NCI-H510A treated with DMSO at 0.1 percent for 48 hours (cell line): Measurements from ENCODE around the gene LAMA3.

ENCODE experiments used
- DNase-seq: peaks from one replicate; lab custom pipeline; 2025; lab: John Stamatoyannopoulos, UW

LAMA3 gene

DNA sequence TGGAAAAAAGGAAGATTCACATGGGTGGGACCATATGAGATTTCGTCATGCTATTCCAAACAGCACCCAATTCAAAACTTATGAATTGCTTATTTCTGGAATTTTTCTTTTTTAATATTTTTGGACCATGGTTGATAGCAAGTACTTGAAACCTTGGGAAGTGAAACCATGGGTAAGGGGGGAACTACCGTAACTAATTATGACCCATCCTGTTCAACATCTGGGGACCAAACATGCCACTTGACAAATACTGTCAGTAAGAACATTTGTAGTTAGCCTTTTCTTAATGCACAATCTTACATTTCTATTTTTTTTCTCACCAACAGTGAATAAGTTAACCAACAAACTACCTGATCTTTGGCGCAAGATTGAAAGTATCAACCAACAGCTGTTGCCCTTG is 219.6 kb downstream of the LAMA3 start:
- no peak for DNase-seq

DNA sequence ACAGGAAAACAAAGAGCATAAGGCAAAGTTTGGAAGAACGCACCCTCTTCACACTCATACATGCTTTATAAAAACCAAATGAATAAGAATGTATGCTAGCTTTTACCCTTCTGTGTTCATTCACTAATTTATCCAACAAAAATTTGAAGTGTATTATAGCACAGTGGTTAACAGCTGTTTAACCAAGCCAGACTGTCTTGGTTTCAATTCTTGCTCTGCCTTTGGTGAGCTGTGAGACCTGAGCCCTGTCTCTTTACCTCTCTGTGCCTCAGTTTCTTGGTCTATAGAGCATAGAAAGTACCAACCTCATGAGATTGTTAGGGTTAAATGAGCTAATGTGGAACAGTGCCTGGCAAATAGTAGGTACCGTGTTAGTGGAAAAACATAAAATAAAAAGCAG is 220.8 kb downstream of the LAMA3 start:
- no peak for DNase-seq

DNA sequence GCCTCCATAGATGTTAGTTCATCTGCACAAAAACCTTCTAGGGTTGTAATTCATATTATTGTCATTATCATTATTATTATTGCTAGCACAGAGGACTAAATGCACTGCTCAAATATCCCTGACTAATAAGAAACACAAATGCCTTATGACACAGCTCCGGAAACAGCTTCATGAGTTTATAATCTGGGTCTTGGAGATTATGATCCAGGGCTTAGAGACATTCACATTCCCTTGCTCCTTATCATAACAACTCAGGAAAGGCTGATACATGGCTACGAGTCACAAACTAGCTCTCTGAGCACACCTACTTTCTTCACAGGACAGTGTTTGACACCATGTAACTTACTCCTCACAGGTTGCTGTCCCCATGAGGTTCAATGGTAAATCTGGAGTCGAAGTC is 223.1 kb downstream of the LAMA3 start:
- no peak for DNase-seq

- no peak for DNase-seq
Measured at GRCh38 chr18:23916338-23916737, 227.1 kb downstream of the LAMA3 start.

DNA sequence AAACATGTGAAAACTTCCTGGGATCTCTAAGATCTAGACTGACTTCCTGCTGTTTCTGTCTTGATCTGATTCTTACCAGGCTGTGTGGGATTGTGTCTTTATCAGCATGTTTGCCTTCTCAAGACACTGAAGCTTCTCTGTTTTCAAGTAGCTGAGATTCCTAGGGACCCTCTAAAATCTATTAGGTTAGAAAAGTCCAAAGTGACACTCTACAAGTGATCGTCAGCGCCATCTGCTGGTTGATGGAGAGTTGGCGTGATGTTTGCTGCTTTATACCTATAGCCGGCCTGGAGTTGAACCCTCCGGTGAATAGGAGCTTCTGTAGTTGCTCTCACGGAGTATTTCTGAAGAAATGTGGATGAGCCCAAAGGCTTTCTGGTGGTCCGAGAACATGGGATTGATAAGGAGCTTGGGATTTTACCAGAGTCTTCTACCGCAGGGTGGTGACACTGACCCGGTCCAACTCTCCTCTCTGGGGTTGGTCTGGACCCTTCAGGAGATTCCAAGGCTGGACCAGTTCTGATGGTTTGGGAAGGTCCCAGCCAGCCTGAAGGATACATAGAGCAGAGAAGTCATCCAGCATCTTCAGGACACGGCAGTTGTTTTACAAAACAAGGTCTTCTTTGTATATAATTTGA is 229.3 kb downstream of the LAMA3 start:
- peak; percentile 29 for DNase-seq

GRCh38 chr18:23920054-23920453 is 230.8 kb downstream of the LAMA3 start:
- DNase-seq, result no peak

GRCh38 chr18:23921716-23922285 is 232.5 kb downstream of the LAMA3 start:
- no peak for DNase-seq

- DNase-seq, result no peak
Measured at GRCh38 chr18:23922939-23923338, 233.7 kb downstream of the LAMA3 start.

DNA sequence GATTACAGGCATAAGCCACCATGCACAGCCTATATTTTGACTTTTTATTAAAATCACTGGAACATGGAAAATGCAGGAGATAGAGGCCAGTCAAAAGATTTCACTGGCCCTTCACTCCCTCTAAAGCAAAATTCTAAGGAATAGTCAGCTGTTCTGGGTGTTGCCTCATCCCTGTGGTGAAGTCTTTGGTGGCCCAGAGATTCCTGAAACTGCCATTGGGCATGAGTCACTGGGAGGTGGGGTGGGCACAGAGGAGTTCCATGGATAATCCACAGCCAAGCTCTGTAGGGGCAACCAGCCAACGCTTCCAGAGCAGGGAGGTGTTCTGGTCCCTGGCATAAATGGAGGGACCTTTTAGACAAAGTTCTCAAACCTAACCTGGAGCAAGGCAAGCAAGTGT is 235.6 kb downstream of the LAMA3 start:
- DNase-seq, result no peak

- DNase-seq, result no peak
Measured at GRCh38 chr18:23926571-23926970, 237.3 kb downstream of the LAMA3 start.

- DNase-seq, result no peak
Measured at GRCh38 chr18:23927821-23928746, 238.8 kb downstream of the LAMA3 start.

GRCh38 chr18:23929362-23929930 is 240.2 kb downstream of the LAMA3 start:
- no peak for DNase-seq

GRCh38 chr18:23930002-23930401 is 240.7 kb downstream of the LAMA3 start:
- no peak for DNase-seq

DNA sequence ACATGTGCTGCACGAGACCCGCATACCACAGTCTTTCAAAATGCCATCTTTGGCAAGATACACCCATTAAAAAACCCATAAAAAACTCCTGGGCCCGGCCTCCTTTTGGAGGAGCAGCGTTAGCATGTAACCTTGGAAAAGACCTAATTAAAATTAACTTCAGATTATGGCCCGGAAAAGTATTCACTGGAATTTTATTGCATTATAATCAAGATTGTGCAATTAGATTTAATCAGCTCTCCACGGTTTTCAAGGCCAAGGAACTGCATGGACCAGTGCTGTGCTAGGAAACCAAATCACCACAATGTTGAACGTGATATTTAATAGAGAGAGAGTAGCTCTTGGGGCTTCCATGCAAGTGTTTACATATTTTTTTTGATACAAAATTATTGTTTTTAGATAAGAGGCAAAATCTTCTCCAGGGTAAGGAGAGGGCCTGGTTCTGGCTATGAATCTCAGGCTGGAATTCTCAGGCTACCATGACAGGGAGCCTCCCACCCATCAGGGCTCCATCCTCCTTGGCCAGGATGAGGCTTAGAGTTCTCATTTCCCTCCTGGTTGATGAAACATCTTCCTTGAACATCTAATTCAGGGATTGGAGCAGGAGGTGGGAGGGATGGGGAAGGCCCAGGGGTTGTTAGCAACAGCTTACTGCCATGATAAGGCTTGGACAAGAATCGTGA is 243.3 kb downstream of the LAMA3 start:
- DNase-seq, result no peak

- no peak for DNase-seq
Measured at GRCh38 chr18:23933407-23933806, 244.2 kb downstream of the LAMA3 start.

GRCh38 chr18:23934252-23934651 is 245.0 kb downstream of the LAMA3 start:
- no peak for DNase-seq

DNA sequence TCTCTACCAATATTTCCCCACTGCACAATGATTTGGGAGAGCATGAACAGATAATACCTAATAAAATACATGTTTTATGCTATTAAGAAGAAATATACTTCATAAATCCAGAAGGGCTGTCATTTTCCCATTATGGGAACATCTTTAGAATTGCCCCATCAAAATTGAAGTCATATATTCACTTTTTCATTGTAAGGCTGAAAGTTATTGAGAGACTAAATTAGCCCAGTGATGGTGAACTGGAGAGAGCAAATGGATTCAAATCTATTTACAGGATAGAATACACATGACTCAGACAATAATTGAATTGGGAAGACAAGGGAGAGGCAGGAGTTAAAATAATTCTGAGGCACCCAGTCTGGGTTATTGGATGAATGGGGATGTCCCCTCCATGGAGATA is 245.6 kb downstream of the LAMA3 start:
- DNase-seq, result no peak

DNA sequence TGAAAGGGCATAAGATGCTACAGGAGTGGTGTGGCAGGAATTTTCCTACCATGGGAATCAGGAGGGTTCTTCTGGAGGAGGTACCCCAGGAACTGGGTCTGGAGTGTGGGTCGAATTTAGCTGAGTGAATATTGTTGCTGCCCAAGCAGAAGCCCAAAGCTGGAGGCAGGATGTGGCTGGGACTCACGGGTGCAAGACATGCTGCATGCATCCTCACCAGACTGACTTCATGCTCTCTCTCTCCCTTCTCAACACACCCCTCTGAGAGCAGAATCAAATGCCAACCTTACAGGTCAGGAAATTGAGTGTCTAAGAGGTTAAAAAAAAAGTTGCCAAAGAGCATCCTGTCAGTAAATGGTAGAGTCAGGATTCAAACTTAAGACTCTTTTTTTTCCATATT is 246.6 kb downstream of the LAMA3 start:
- DNase-seq, result no peak

DNA sequence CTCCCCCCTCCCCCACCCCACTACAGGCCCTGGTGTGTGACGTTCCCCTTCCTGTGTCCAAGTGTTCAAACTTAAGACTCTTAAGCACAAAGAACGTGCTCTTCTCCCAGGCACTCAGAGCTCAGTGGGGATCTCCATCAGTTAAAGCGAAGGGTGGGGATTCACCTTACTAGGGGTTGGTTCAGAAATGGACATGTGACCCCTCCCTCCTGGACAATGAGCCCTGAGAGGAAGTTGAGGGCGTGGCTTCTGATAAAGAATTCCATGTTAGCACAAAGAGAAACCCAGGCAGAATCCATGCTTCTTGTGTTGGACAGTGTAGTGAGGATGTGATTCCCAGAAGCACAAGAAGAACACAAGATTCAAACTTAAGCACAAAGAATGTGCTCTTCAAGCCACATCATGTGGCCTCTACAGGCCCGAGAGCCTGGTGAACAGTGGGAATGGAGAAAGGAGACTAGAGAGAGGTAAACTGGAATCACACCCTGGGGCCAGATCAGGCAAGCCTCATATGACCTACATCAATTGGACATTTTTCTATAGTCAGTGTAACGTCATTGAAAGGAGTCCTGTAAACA is 247.2 kb downstream of the LAMA3 start:
- no peak for DNase-seq

DNA sequence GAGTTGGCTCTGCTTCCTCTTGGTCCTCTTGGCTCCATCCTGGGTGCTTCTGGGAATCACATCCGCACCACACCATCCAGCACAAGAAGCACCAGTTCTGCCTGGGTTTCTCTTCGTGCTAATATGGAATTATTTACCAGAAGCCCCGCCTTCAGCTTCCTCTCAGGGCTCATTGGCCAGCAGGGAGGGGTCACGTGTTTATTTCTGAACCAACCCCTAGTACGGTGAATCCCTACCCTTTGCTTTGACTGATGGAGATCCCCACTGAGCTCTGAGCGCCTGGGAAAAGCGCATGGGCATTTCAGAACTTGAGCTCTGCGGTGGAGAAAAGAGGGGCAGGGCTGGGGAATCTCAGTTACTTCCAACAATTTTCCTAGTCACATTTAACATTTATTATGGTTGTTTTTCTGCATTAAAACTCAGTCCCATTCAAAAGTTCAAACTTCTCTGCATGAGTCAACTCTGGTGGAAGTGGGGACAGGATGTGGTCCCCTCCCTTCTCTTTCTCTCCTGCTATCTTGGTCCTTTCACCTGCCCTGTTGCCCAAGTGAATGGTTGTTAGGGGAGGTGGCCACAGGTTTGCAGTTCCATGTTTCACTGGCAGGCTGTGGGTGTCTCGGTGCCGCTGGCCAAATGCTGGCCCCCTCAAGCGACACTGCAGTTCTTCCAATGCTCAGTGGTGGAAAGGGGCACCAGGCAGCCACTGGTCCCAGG is 248.9 kb downstream of the LAMA3 start:
- DNase-seq, result no peak

DNA sequence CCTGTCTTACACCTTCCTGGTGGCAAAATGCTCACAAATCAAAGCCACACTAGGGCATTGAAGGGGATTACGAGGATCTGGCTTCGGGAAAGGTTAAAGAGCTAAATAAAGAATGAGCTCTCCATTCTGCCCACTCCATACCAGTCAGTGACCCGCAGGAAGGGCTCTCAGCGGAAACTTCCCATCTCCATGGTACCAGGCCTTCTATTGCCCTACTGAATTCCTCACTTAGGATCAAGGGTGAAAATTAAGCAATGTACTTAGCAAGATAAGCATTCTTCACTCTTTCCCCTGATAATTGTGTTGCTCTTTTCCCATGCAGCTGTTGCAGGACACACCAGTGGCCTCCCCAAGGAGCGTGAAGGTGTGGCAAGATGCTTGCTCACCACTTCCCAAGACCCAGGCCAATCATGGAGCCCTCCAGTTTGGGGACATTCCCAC is 249.7 kb downstream of the LAMA3 start:
- no peak for DNase-seq
